GM10266 (cell line): ENCODE measurements around the gene PPP1R16B.
"Not testable (repeated sequence)": the region's sequence is repeated elsewhere in the genome, so short reads cannot be mapped to it uniquely, and the experiment has no call there.

Experiments
- DNase-seq: peaks from one replicate; pipeline ENCODE4 v3.0.0; 2012; ENCODE audit errors: extremely low spot score
- TF ChIP-seq, protein P1 (sequence below): IDR thresholded peaks from 2 replicates; pipeline ENCODE4 v1.5.1; 2012; ENCODE audit warnings: mild to moderate bottlenecking, low read depth; ENCODE audit not compliant: control insufficient read depth, insufficient read depth; ENCODE audit errors: missing control alignments

PPP1R16B gene

GRCh38 chr20:38812709-38813573 lies 7.4 kb downstream of the PPP1R16B start:
- TF ChIP-seq, protein P1, sequence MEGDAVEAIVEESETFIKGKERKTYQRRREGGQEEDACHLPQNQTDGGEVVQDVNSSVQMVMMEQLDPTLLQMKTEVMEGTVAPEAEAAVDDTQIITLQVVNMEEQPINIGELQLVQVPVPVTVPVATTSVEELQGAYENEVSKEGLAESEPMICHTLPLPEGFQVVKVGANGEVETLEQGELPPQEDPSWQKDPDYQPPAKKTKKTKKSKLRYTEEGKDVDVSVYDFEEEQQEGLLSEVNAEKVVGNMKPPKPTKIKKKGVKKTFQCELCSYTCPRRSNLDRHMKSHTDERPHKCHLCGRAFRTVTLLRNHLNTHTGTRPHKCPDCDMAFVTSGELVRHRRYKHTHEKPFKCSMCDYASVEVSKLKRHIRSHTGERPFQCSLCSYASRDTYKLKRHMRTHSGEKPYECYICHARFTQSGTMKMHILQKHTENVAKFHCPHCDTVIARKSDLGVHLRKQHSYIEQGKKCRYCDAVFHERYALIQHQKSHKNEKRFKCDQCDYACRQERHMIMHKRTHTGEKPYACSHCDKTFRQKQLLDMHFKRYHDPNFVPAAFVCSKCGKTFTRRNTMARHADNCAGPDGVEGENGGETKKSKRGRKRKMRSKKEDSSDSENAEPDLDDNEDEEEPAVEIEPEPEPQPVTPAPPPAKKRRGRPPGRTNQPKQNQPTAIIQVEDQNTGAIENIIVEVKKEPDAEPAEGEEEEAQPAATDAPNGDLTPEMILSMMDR, result no peak
- no peak for DNase-seq

- not testable (repeated sequence) for DNase-seq
Observed at GRCh38 chr20:38813574-38813962, 8.1 kb downstream of the PPP1R16B start.

DNA sequence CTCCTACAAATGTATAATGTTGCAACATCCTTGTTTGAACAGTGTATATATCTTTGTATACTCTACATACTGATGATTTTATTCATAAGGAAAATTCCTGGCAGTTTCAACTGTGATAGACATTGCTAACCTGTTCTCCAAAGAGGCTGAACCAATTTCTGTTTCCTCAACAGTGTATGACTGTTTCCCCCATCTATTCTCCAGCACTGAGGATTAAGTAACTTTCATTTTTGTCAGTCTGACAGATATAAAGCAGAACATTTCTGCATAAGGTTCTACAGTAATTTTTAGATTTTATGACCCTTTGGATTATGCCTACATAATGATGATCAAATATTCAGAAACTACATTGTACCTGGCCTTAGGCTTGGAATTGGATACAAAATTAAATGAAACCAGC lies 9.9 kb downstream of the PPP1R16B start:
- DNase-seq, result no peak
- TF ChIP-seq, protein P1, result no peak

- DNase-seq, result no peak
Observed at GRCh38 chr20:38818113-38819065, 12.9 kb downstream of the PPP1R16B start.

DNA sequence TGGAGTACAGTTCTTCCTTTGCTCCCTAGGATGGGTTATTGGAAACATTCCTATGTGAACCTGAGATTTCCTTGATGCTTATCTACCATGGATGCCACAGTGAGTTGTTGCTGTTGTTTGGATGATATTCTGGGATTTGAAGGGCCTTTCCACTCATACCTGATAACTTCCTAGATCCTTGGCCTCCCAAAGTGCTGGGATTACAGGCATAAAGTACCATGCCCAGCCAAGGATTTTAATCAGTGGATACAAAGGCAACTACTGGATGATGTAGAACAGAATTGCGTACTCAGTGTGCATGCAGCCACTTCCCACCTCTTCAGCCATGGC lies 20.0 kb downstream of the PPP1R16B start:
- DNase-seq, result no peak
- TF ChIP-seq, protein P1, result no peak

More at GRCh38 chr20:38818113-38819065, 12.9 kb downstream of the PPP1R16B start:
- TF ChIP-seq, protein P1, result no peak

- TF ChIP-seq, protein P1, result no peak
- DNase-seq, result no peak
Observed at GRCh38 chr20:38825901-38826625, 20.6 kb downstream of the PPP1R16B start.

DNA sequence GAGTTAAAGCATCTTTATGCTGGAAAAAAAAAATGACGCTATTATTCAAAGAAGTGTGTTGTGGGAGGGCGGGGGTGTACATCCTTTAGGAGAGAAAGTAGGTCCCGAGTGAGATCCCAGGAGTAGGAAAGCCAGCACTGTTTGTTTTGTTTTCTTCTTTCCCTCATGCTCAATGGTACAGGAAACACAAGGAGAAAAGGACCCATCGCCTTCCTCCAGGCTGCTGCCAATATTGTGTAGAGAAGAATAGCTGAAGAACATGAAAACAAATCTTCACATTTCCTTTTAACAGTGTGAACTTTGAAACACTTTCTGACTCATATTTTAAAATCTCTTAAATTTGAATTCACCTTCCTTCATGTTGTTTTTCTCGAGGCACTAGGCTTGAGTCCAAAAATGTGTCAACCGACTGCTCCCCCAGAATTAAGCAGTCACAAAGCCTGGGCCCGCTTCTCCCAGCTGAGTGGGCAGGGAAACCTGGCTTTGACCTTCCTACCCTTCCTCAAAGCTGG lies 22.3 kb downstream of the PPP1R16B start:
- TF ChIP-seq, protein P1, result no peak
- DNase-seq, result no peak
